Osteoblast (primary cell): ENCODE measurements around the gene GPR75. TPM values are rescaled to one million over a fixed set of nuclear protein-coding genes. Genes with fewer than 3 reads are reported as not detected.

ENCODE experiments used
- DNase-seq: peaks from one replicate; pipeline ENCODE4 v3.0.0; 2011; ENCODE audit warnings: low spot score, mixed read lengths; ENCODE audit not compliant: insufficient read length; ENCODE audit errors: missing footprints
- H2AFZ ChIP-seq: 2 replicates; pipeline ENCODE4 v1.6.0; 2011; ENCODE audit warnings: mild to moderate bottlenecking, low read length
- H3K27ac ChIP-seq: 2 replicates; pipeline ENCODE4 v1.5.1; 2011; ENCODE audit warnings: mild to moderate bottlenecking, low read depth, low read length, moderate library complexity
- H3K27me3 ChIP-seq: 2 replicates; pipeline ENCODE4 v1.6.0; 2012; ENCODE audit warnings: mild to moderate bottlenecking, control low read depth, inconsistent platforms, low read length, moderate library complexity; ENCODE audit not compliant: insufficient read depth
- H3K36me3 ChIP-seq: 2 replicates; pipeline ENCODE4 v1.5.1; 2011; ENCODE audit warnings: mild to moderate bottlenecking, low read length, control low read depth, moderate library complexity; ENCODE audit not compliant: insufficient read depth
- H3K4me1 ChIP-seq: 2 replicates; pipeline ENCODE4 v1.5.1; 2011; ENCODE audit warnings: mild to moderate bottlenecking, low read length, control low read depth, moderate library complexity; ENCODE audit not compliant: insufficient read depth
- H3K4me2 ChIP-seq: 2 replicates; pipeline ENCODE4 v1.6.0; 2011; ENCODE audit warnings: mild to moderate bottlenecking, low read length; ENCODE audit not compliant: insufficient read depth
- H3K4me3 ChIP-seq: fragments of 200-600 bp; sonication (generic); 3 replicates; pipeline ENCODE4 v1.5.1; 2012; ENCODE audit warnings: mild to moderate bottlenecking, low read length, inconsistent platforms; ENCODE audit not compliant: insufficient read depth
- H3K79me2 ChIP-seq: 2 replicates; pipeline ENCODE4 v1.6.0; 2012; ENCODE audit warnings: mild to moderate bottlenecking, low read length, control low read depth, inconsistent platforms; ENCODE audit not compliant: insufficient read depth
- H3K9me3 ChIP-seq: 2 replicates; pipeline ENCODE4 v1.5.1; 2011; ENCODE audit warnings: low read depth, low read length, control low read depth
- H4K20me1 ChIP-seq: 2 replicates; pipeline ENCODE4 v1.6.0; 2012; ENCODE audit warnings: mild to moderate bottlenecking, low read length, control low read depth; ENCODE audit not compliant: insufficient read depth
- total RNA-seq: library from RNA; depleted of rRNA; stranded (reverse); fragments of >200 nt; gene quantifications from 2 replicates; pipeline ENCODE4 v1.2.3, GENCODE V29; 2012
- TF ChIP-seq, protein P1 (sequence below): IDR thresholded peaks from 2 replicates; pipeline ENCODE4 v1.5.1; 2011; ENCODE audit warnings: mild to moderate bottlenecking, low read depth, low read length, moderate library complexity; ENCODE audit errors: extremely low read depth

The GPR75 gene
- total RNA-seq, 1 donor = 2.2 TPM

- H3K4me2 ChIP-seq = no peak overlapping the region
- H3K36me3 ChIP-seq = peaks cover 58% of the 10 kb centered on the region
- H4K20me1 ChIP-seq = peaks cover 5% of the 10 kb centered on the region
- peaks cover 21% of the 10 kb centered on the region for H3K4me1 ChIP-seq
- DNase-seq = no peak
- H3K79me2 ChIP-seq = peaks cover 9% of the 10 kb centered on the region
- H3K27me3 ChIP-seq = no peaks in the 10 kb centered on the region
- no peaks in the 10 kb centered on the region for H3K9me3 ChIP-seq
- no peak overlapping the region for H3K27ac ChIP-seq
- TF ChIP-seq, protein P1, sequence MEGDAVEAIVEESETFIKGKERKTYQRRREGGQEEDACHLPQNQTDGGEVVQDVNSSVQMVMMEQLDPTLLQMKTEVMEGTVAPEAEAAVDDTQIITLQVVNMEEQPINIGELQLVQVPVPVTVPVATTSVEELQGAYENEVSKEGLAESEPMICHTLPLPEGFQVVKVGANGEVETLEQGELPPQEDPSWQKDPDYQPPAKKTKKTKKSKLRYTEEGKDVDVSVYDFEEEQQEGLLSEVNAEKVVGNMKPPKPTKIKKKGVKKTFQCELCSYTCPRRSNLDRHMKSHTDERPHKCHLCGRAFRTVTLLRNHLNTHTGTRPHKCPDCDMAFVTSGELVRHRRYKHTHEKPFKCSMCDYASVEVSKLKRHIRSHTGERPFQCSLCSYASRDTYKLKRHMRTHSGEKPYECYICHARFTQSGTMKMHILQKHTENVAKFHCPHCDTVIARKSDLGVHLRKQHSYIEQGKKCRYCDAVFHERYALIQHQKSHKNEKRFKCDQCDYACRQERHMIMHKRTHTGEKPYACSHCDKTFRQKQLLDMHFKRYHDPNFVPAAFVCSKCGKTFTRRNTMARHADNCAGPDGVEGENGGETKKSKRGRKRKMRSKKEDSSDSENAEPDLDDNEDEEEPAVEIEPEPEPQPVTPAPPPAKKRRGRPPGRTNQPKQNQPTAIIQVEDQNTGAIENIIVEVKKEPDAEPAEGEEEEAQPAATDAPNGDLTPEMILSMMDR = no peak
- H2AFZ ChIP-seq = no peak overlapping the region
- H3K4me3 ChIP-seq = no peak overlapping the region
These were observed 17.3 kb upstream of the GPR75 start for GRCh38 chr2:53877112-53877511.

- Histone ChIP-seq H2AFZ (no peak overlapping the region), H3K4me2 (no peak overlapping the region), H3K4me3 (no peak overlapping the region), H3K4me1 (peaks cover 10% of the 10 kb centered on the region), H4K20me1 (no peaks in the 10 kb centered on the region), H3K9me3 (no peaks in the 10 kb centered on the region), H3K79me2 (peaks cover 2% of the 10 kb centered on the region), H3K36me3 (peaks cover 72% of the 10 kb centered on the region), H3K27ac (no peak overlapping the region), H3K27me3 (no peaks in the 10 kb centered on the region)
- TF ChIP-seq, protein P1 = no peak
- DNase-seq = no peak
These were observed 14.7 kb upstream of the GPR75 start for GRCh38 chr2:53874401-53874950.

- Histone ChIP-seq H3K9me3 (no peaks in the 10 kb centered on the region), H3K27me3 (no peaks in the 10 kb centered on the region), H3K27ac (no peak overlapping the region), H3K79me2 (no peaks in the 10 kb centered on the region), H3K36me3 (peaks cover 76% of the 10 kb centered on the region), H3K4me1 (no peaks in the 10 kb centered on the region), H3K4me3 (no peak overlapping the region), H2AFZ (no peak overlapping the region), H4K20me1 (peaks cover 5% of the 10 kb centered on the region), H3K4me2 (no peak overlapping the region)
- DNase-seq = no peak
- TF ChIP-seq, protein P1 = no peak
These were observed 8.0 kb upstream of the GPR75 start for GRCh38 chr2:53867773-53868172.

GRCh38 chr2:53867169-53867568 lies 7.4 kb upstream of the GPR75 start:
- Histone ChIP-seq H3K36me3 (peaks cover 73% of the 10 kb centered on the region), H4K20me1 (peaks cover 5% of the 10 kb centered on the region)
- TF ChIP-seq, protein P1 = no peak

More at GRCh38 chr2:53867169-53867568, 7.4 kb upstream of the GPR75 start:
- Histone ChIP-seq H3K4me3 (no peak overlapping the region), H3K27ac (no peak overlapping the region), H3K27me3 (no peaks in the 10 kb centered on the region), H3K4me2 (no peak overlapping the region), H3K4me1 (no peaks in the 10 kb centered on the region), H3K9me3 (no peaks in the 10 kb centered on the region), H2AFZ (no peak overlapping the region), H3K79me2 (no peaks in the 10 kb centered on the region)
- DNase-seq = no peak
